ENCODE data around the gene HOMER1. TPM values are rescaled to one million over a fixed set of nuclear protein-coding genes. Genes with fewer than 3 reads are reported as not detected.

HOMER1 gene
- total and polyA plus RNA-seq, 2 of the 13 experiments (the other 11 are each of a cell fraction or from before 2014, with no cell fraction given): 5.3 to 24.8 TPM

GRCh38 chr5:79513704-79514390 lies at the start of gene HOMER1 (continued):
- TF ChIP-seq ZNF710 (CRISPR knock-in tag; IDR thresholded peaks at IDR 0.05; ENCODE audit: borderline replicate concordance) (no peak), NFAT5 (CRISPR knock-in tag; IDR thresholded peaks at IDR 0.05) (0 out of 2 replicates have a peak, but pooled peaks have one; percentile 63), ZNF883 (CRISPR knock-in tag; IDR thresholded peaks at IDR 0.05; ENCODE audit: not compliant biosample characterization) (peak; percentile 36), ELK4 (CRISPR knock-in tag; IDR thresholded peaks at IDR 0.05; ENCODE audit: borderline replicate concordance) (0 out of 2 replicates have a peak, but pooled peaks have one; percentile 36), SP5 (CRISPR knock-in tag; IDR thresholded peaks at IDR 0.05; ENCODE audit: borderline replicate concordance, low read depth) (0 out of 2 replicates have a peak, but pooled peaks have one; percentile 46), ZNF609 (CRISPR knock-in tag; IDR thresholded peaks at IDR 0.05; ENCODE audit: borderline replicate concordance) (no peak), ETV6 (CRISPR knock-in tag; conservative IDR thresholded peaks at IDR 0.05) (no peak), MTF1 (CRISPR knock-in tag; IDR thresholded peaks at IDR 0.05) (peak; percentile 55; the same call in 1 of the 2 replicates), ZSCAN21 (CRISPR knock-in tag; IDR thresholded peaks at IDR 0.05; ENCODE audit: borderline replicate concordance) (peak; percentile 97), PCBP2 (optimal IDR thresholded peaks at IDR 0.05; ENCODE audit: low read depth, low read length, poor library complexity, severe bottlenecking) (no peak), ZNF749 (CRISPR knock-in tag; IDR thresholded peaks at IDR 0.05; ENCODE audit: borderline replicate concordance) (peak; percentile 85; the same call in 1 of the 2 replicates)
